NCI-H1694 (cell line): ENCODE results near the gene SPECC1L.
"Not testable (repeated sequence)": the region's sequence is repeated elsewhere in the genome, so short reads cannot be mapped to it uniquely, and the experiment has no call there.

Source experiments
- DNase-seq: peaks from one replicate; lab custom pipeline; 2025; lab: John Stamatoyannopoulos, UW

The SPECC1L gene, protein sequence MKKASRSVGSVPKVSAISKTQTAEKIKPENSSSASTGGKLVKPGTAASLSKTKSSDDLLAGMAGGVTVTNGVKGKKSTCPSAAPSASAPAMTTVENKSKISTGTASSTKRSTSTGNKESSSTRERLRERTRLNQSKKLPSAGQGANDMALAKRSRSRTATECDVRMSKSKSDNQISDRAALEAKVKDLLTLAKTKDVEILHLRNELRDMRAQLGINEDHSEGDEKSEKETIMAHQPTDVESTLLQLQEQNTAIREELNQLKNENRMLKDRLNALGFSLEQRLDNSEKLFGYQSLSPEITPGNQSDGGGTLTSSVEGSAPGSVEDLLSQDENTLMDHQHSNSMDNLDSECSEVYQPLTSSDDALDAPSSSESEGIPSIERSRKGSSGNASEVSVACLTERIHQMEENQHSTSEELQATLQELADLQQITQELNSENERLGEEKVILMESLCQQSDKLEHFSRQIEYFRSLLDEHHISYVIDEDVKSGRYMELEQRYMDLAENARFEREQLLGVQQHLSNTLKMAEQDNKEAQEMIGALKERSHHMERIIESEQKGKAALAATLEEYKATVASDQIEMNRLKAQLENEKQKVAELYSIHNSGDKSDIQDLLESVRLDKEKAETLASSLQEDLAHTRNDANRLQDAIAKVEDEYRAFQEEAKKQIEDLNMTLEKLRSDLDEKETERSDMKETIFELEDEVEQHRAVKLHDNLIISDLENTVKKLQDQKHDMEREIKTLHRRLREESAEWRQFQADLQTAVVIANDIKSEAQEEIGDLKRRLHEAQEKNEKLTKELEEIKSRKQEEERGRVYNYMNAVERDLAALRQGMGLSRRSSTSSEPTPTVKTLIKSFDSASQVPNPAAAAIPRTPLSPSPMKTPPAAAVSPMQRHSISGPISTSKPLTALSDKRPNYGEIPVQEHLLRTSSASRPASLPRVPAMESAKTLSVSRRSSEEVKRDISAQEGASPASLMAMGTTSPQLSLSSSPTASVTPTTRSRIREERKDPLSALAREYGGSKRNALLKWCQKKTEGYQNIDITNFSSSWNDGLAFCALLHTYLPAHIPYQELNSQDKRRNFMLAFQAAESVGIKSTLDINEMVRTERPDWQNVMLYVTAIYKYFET

DNA sequence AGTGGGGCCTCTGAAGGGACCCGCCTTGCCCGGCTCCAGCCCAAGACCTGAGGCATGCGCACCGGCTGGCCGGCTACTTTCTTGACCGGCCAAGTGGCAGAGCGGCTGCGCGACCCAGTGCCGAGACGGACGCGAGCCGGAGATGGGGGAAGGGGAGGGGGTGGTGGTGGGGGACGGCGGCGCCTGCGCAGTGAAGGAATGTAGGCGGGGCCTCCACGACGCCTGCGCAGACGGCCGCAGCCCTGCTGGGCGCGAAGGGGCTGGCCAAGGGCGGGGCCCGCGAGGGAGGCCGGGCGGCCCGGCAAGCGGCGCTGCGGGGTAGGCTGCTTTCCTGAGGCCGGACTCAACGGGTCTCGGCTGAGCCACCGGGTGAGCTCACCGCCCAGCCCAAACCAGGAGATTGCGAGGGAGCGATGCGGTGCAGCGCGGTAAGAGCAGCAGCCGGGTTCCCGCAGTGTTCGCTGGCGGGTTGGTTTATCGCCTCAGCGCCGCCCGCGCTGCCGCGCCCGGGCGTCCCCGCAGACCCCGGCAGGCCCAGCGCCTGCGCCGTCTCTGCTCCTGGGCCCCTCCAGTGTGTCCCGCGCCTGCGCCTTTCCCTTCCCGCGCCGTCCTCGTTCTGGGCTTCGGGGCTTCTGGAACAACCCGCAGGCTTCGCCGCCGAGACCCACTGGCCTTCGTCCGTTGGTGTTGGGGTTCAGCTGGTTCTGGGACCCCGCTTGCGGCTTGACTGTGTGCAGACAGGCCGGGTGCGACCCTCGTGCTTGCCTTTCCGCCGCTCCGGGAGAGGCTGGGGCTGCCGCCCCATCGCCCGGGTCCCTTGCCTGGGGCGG is at the start of gene SPECC1L:
SPECC1L (plus strand) TSS at position 276 of the 830 bp plus-strand sequence. CDS start 31,401 bp downstream, outside the sequence.
- DNase-seq = peak; percentile 53

DNA sequence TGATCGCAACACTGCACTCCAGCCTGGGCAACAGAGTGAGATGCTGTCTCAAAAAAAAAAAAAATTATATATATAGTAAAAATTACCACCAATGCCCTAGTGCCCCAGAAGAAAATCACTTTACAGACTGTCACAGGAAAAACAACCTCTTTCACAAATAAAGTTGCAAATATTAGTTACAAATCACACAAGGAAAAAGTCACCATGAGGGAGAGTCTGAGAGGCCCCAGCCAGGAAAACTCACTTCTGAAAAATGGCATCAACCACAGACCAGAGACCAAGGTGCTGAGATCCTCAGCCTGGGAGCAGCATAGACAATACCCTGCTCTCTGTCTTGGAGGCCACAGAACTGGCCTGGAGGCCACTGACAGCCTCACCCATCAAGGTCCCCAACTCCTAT is 46.2 kb upstream of the SPECC1L start:
- no peak for DNase-seq

DNA sequence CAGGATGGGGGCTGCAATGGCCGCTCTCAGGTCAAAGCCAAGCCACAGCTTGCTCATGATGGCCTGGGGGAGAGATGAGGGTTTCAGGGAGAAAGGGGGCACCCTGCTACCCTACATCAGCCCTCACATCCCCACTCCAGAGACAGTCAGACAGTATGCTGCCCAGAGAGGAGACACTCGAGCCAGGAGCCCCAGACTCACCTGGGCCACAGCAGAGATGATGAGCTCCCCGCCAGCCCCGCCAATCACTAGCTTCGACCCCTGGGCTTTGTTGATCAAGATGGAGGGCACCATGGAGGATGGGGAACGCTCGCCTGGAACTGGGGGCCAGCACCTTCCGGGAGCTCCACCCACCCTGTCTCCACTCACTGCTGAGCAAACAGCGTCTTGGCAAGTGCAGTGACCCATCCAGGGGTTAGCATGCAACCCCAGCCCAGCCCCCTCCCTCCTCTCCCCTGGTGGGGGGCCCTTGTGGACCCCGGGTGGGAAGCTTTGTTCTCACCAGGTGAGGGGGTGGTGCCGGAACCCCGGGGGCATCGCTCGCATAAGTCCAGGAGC is 45.5 kb upstream of the SPECC1L start:
- no peak for DNase-seq

DNA sequence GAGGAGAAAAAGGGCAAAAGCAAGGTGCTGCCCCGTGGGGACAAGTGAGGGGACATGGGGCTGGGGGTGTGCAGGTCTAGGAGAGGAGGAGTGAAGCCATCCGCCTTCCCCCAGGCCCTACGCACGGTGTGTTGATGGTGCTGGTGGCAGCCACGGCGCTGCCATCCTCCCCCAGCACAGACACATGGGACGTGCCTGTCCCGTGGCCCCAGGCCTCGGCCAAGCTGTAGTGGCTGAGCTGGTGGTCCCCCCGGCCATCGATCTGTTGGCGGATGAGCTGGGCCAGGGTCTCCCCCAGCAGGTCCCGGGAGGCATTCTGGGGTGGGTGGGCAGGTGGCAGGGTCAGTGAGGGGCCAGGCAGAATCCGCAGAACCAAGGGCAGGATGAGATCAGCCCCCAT is 44.7 kb upstream of the SPECC1L start:
- DNase-seq = no peak

DNA sequence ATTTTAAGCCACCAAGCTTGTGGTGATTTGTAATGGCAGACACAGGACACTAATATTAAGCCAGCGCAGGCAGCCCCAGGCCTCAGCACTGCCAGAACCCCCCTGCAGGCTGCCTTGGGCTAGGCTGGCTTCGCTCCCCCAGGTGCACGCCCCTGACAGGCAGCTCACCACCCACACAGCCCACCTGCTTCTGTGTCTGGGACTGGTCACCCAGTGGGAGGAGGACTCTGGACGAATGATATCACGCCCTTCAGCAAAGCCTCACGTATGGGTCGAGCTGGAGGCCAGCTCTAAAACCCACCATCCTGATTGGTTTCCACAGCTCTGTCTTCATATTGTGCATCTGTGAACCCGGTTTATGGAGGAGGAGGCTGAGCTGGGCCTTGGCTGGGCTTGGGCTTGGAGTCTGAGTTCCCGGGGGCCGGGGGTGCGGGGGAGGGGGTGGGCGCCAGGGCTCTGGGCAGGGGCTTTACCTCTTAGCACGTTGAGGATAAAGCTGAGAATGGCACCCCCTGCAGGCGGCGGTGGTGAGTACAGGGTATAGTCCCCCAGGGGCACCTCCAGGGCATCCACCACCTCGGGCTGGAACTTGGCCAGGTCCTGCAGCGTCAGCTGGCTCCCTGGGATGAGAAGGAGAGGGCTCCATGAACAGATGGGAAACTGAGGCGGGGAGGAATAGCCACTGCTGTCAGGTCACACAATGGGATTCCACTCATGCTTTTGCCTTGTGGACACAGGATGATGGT is 39.5 kb upstream of the SPECC1L start:
- DNase-seq = peak; percentile 23

DNA sequence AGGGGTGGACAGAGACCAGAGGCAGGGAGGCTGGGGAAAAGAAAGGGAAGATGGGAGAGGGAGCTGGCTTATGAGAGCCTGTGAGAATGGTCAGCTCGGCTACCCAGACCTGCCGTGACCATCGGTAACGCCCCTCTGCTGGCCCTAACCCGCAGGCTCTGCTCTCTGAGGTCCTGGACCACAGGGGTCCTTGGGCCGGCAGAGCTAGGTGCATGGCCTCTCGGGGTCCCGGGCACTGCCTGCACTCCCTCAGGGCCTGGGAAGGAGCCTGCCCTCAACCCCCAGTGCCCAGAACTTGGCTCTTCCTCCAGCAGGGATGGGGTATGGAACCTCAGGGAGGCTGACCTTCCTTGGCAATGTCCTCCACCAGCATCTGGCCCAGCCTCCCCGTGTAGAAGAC is 38.9 kb upstream of the SPECC1L start:
- no peak for DNase-seq

DNA sequence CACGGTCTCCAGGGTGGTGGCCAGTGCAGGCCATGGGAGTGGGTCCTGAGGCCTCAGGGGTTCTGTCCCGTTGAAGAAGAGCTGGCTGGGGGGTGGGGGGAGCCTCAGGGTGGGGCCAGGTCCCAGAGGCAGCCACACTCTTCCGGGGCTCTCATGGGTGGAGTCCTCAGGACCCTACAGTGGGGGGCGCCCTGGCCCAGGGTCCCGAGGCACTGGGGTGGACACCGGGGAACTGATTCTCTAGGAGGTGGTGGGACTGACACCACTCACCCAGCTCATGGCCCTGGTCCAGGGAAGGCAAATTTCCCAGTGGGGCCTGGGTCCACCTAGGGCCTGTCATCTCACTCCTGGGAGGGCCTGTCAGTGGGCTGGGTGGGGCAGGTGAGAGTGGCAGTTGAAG is 38.5 kb upstream of the SPECC1L start:
- no peak for DNase-seq

DNA sequence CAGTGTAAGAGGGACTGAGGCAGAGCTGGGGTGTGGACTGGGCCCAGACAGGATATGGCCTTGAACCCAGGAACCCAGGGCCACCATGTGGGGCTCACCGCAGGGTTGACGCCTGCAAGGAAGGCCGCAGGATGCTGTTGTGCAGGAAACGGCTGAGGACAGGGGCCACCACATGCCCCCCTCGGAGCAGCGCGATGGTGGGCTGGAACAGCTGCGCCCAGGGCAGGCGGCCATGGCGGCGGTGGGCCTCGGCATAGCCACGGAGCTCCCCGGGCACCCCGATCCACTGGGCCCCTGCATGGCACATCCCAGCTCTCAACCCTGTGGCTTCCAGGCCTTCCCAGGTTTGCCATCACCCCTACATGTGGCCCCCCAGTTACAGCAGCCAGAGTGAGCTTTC is 37.9 kb upstream of the SPECC1L start:
- DNase-seq = no peak

DNA sequence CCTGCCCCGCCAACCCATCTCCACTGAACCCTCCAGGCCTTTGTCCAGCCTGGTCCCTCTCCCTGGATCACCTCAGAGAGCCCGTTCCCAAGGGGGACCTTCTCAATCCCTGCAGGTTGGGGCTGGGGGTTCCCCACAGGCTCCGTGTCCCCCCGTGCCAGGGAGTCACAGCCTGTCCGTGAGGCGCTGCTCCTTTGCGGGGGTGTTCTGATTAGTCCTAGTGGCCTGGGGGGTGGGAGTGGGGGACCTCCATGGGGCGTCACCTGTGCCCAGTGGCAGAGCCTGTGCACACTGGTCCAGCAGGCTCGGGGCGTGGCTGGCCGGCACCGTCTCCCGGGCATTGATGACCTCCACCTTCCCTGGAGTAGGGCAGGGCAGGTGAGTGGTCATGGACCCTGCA is 37.4 kb upstream of the SPECC1L start:
- DNase-seq = no peak

DNA sequence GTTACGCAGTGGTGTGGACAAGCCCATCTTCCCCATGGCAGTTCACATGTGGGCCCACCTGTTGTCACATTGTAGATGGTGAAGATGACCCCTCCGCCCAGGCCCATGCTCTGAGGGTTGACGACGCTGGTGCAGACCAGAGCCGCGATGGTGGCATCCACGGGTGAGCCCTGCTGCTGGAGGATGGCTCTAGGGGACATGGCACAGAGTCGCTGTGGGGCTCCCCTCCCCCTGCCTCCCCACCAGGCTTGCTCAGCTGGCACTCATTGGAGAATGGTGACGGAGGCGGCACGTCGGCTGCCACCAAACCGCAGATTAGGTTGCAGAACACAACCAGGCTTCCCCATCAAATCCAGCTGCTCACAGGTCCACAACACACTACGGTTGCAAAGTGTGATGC is 36.8 kb upstream of the SPECC1L start:
- DNase-seq = no peak

DNA sequence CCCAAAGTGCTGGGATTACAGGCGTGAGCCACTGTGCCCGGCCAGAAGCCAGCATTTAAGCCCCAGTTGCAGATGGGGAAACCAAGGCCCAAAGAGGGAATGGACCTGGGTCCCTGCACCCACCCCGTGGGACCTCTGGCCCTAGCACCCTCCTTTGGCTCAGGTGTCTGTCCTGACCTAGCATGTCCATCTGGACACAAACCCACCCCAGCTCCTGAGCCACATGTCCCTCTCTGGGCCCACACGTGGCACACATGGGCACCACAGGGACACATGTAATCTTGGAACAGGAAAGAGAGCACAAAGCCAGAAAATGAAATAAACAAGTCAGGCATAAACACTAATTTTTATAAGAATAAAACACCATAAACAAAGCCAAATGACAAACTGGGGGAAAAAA is 35.3 kb upstream of the SPECC1L start:
- no peak for DNase-seq

DNA sequence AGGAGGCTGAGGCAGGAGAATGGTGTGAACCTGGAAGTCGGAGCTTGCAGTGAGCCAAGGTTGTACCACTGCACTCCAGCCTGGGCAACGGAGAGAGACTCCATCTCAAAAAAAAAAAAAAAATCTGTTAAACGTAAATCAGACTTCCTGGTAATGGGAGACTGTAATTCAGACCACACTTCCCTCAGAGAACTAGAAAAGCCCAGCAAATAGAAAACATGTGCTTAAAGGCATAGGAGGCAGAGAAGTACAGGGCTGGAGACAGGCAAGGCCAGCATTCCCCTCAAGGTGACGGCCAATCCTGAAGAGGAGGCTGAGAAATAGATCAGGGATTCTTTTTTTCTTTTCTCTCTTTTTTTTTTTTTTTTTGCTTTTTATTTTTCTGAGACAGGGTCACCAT is 34.0 kb upstream of the SPECC1L start:
- no peak for DNase-seq

DNA sequence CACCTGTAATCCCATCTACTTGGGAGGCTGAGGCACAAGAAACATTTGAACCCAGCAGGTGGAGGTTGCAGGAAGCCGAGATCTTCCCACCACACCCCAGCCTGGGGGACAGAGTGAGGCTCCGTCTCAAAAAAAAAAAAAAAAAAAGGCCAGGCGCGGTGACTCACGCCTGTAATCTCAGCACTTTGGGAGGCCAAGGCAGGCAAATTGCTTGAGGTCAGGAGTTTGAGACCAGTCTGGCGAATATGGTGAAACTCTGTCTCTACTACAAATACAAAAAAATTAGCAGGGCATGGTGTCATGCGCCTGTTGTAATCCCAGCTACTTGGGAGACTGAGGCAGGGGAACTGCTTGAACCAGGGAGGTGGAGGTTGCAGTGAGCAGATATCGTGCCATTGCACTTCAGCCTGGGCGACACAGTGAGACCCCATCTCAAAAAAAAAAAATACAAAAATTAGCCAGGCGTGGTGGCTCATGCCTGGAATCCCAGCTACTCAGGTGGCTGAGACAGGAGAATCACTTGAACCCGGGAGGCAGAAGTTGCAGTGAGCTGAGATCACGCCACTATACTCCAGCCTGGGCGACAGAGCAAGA is 32.4 kb upstream of the SPECC1L start:
- not testable (repeated sequence) for DNase-seq

DNA sequence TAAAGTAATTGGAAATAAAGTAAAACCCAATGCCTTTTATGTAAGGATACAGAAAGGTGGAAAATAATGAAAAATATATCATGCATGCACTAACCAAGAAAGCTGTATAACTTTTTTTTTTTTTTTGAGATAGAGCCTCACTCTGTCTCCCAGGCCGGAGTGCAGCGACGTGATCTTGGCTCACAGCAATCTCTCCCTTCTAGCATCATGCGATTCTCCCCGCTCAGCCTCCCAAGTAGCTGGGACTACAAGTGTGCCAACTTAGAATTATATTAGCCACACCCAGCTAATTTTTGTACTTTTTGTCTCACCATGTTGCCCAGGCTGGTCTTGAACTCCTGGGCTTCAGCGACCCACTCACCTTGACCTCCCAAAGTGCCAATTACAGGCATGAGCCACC is 30.2 kb upstream of the SPECC1L start:
- no peak for DNase-seq

DNA sequence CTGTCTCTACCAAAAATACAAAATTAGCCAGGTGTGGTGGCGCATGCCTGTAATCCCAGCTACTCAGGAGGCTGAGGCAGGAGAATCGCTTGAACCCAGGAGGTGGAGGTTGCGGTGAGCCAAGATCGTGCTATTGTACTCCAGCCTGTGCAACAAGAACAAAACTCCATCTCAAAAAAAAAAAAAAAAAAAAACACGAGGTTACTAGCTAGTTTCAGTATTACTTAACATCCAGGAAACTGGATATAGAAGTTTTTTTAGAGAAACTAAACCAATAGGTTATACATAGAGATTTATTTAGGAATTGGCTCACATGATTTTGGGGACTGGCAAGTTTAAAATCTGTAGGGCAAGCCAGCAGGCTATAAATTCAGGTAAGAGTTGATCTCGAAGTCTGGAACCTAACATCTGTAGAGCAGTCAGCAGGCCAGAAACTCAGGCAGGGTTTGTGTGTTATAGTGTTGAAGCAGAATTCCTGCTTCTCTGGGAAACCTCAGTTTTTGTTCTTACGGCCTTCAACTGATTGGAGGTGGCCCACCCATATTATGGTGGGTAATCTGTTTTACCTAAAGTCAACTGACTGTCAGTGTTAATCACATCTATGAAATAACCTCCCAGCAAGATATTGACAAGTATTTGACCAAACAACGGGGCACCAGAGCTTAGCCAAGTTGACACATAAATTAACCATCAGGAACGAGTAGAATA is 29.5 kb upstream of the SPECC1L start:
- not testable (repeated sequence) for DNase-seq

DNA sequence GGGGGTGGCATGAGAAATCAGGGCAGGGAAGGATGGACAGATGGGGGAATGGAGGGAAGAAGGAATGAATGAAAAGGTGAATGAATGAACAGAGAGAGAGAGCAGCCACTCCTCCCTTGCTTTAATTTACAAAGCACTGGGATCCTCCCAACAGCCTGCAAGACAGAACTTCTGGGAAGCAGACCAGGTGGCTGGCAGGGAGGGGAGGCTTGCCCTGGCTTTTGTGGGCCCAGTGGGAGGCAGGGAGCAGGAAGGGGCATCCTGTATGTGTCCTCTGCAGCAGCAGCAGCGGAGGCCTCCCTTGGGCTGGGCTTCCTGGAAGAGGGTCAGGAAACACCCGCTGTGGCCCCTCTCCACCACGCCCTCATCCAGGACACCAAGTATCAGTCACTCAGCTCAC is 27.2 kb upstream of the SPECC1L start:
- DNase-seq = not testable (repeated sequence)

DNA sequence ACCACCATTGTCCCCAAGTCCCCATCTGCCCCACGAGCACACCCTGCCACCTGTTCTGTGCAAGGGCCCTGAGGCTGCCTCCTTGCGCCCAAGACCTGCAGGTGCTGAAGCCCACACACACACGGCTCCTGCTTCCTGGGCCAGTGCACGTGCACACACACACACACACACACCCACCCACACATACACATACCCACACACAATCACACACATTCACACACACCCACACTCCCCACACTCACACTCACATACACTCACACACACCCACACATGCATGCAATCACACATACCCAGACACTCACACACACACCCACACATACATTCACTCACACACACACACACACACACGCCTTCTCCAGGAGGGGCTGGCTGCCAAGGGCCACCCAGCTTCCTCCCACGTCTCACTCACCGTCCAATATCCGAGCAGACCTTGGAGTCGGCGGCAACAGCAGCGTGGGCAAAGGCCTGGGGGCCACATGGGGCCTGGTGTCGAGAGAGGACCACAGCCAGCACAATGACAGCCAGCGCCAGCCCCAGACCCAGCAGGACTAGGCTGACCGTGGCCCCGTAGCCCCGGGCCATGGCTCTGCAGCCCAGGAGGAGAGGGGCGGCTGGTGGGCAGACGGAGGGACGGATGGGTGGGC is 26.4 kb upstream of the SPECC1L start:
- DNase-seq = no peak

DNA sequence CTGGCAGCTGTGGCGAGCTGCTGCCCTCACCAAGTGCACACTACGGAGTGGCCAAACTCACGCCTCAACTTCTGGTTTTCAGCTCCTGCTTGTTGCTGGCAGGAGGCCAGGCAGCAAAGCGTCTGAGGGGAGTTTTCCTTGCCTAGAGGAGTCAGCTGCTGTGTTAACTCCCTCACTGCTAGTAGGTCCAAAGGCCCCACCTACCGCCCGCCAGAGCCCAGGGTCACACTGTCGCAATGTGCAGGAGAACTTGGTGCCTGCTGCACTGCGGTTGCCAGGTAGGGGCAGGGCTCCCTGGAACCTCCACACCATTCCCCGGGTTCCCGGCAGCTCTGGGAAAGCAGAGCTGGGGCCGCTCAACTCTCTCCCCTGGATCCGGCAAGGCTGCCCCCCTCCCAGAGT is 25.6 kb upstream of the SPECC1L start, which contains the start of gene GGT5:
GGT5 (minus strand) TSS at position 53 of the 402 bp plus-strand sequence. CDS start 357 bp downstream, outside the sequence.
- not testable (repeated sequence) for DNase-seq
